Measurements from ENCODE around the gene TACC2. TPM values are rescaled to one million over a fixed set of nuclear protein-coding genes. Genes with fewer than 3 reads are reported as not detected.

TACC2 gene
- total RNA-seq, 1 donor from 2014 or later: 400 TPM

GRCh38 chr10:122051609-122052385 is 62.8 kb downstream of the TACC2 start:
- Histone ChIP-seq H3K4me3 (no peak overlapping the region), H3K27ac (replicated peaks) (peak overlapping the region; percentile 47), H3K36me3 (peaks cover 9% of the 10 kb centered on the region), H3K27me3 (ENCODE audit: low read depth) (no peaks in the 10 kb centered on the region), H3K9me3 (replicated peaks) (no peaks in the 10 kb centered on the region), H3K4me1 (peaks cover 87% of the 10 kb centered on the region)
- no peak for DNase-seq
- peak; percentile 78 for TF ChIP-seq CTCF (IDR thresholded peaks at IDR 0.05; ENCODE audit: borderline replicate concordance)
- intact Hi-C loops (cut with micrococcal nuclease): no loop called here

GRCh38 chr10:122052701-122053100 is 63.7 kb downstream of the TACC2 start:
- H3K27me3 ChIP-seq (ENCODE audit: low read depth): no peaks in the 10 kb centered on the region
- no peak overlapping the region for H3K4me3 ChIP-seq
- H3K36me3 ChIP-seq: peaks cover 9% of the 10 kb centered on the region
- H3K27ac ChIP-seq (replicated peaks): peak overlapping the region; percentile 78
- DNase-seq: no peak
- TF ChIP-seq CTCF (IDR thresholded peaks at IDR 0.05; ENCODE audit: borderline replicate concordance): no peak
- no peaks in the 10 kb centered on the region for H3K9me3 ChIP-seq (replicated peaks)
- intact Hi-C loops (cut with micrococcal nuclease): no loop called here
- peaks cover 81% of the 10 kb centered on the region for H3K4me1 ChIP-seq

GRCh38 chr10:122053314-122053713 is 64.4 kb downstream of the TACC2 start:
- peaks cover 9% of the 10 kb centered on the region for H3K36me3 ChIP-seq
- TF ChIP-seq CTCF (IDR thresholded peaks at IDR 0.05; ENCODE audit: borderline replicate concordance): no peak
- peaks cover 76% of the 10 kb centered on the region for H3K4me1 ChIP-seq
- no peaks in the 10 kb centered on the region for H3K27me3 ChIP-seq (ENCODE audit: low read depth)
- intact Hi-C loops (cut with micrococcal nuclease): no loop called here
- no peak overlapping the region for H3K4me3 ChIP-seq
- no peak for DNase-seq
- H3K9me3 ChIP-seq (replicated peaks): no peaks in the 10 kb centered on the region
- H3K27ac ChIP-seq (replicated peaks): peak overlapping the region; percentile 78

- Histone ChIP-seq H3K27ac (replicated peaks) (peak overlapping the region; percentile 78), H3K4me1 (peaks cover 67% of the 10 kb centered on the region), H3K36me3 (peaks cover 9% of the 10 kb centered on the region), H3K9me3 (replicated peaks) (no peaks in the 10 kb centered on the region), H3K4me3 (no peak overlapping the region), H3K27me3 (ENCODE audit: low read depth) (no peaks in the 10 kb centered on the region)
- peak; percentile 58 for DNase-seq
- TF ChIP-seq CTCF (IDR thresholded peaks at IDR 0.05; ENCODE audit: borderline replicate concordance): peak; percentile 83
- intact Hi-C loops (cut with micrococcal nuclease): no loop called here
Measured at GRCh38 chr10:122054048-122055025, 65.4 kb downstream of the TACC2 start.

GRCh38 chr10:122055252-122055651 is 66.3 kb downstream of the TACC2 start:
- no peak overlapping the region for H3K4me3 ChIP-seq
- DNase-seq: no peak
- intact Hi-C loops (cut with micrococcal nuclease): no loop called here
- peaks cover 9% of the 10 kb centered on the region for H3K36me3 ChIP-seq
- no peaks in the 10 kb centered on the region for H3K9me3 ChIP-seq (replicated peaks)
- no peaks in the 10 kb centered on the region for H3K27me3 ChIP-seq (ENCODE audit: low read depth)
- no peak for TF ChIP-seq CTCF (IDR thresholded peaks at IDR 0.05; ENCODE audit: borderline replicate concordance)
- H3K27ac ChIP-seq (replicated peaks): peak overlapping the region; percentile 78
- H3K4me1 ChIP-seq: peaks cover 61% of the 10 kb centered on the region
